ENCODE measurements around the gene NRIP1. TPM values are rescaled to one million over a fixed set of nuclear protein-coding genes. Genes with fewer than 3 reads are reported as not detected.

The NRIP1 gene
- total and polyA plus RNA-seq, 2 experiments from 2014 or later: 9.1 to 16.8 TPM

DNA sequence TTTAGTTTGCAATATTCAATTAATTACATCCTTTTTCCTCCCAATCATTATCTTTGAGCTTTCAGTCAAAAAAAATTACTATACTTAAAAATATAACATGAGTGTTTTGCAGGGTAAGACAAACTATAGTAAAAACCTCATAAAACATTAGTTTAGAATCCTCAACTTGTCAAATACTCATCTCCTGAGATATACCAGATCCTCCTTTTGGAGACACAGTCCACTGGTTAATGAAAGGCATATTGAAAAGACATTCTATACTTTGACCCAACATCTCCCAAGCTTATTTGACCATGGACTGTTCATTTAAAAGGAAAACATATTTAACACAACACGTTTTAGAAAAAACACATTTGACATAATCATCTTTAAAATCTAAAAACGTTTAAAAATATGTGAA, 52.8 kb downstream of the NRIP1 start:
- H3K4me1 ChIP-seq (ENCODE audit: low read depth): peaks cover 11% of the 10 kb centered on the region
- no peak overlapping the region for H3K27ac ChIP-seq
- no peaks in the 10 kb centered on the region for H3K9me3 ChIP-seq (ENCODE audit: low read depth)
- H3K27me3 ChIP-seq: no peaks in the 10 kb centered on the region
- TF ChIP-seq, protein P1, sequence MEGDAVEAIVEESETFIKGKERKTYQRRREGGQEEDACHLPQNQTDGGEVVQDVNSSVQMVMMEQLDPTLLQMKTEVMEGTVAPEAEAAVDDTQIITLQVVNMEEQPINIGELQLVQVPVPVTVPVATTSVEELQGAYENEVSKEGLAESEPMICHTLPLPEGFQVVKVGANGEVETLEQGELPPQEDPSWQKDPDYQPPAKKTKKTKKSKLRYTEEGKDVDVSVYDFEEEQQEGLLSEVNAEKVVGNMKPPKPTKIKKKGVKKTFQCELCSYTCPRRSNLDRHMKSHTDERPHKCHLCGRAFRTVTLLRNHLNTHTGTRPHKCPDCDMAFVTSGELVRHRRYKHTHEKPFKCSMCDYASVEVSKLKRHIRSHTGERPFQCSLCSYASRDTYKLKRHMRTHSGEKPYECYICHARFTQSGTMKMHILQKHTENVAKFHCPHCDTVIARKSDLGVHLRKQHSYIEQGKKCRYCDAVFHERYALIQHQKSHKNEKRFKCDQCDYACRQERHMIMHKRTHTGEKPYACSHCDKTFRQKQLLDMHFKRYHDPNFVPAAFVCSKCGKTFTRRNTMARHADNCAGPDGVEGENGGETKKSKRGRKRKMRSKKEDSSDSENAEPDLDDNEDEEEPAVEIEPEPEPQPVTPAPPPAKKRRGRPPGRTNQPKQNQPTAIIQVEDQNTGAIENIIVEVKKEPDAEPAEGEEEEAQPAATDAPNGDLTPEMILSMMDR (IDR thresholded peaks at IDR 0.05; ENCODE audit: low read depth, low read length): no peak
- no peak for DNase-seq (ENCODE audit: low read depth in 1 of 2, low spot score in 1 of 2)
- no peaks in the 10 kb centered on the region for H3K36me3 ChIP-seq
- H3K4me3 ChIP-seq: no peak overlapping the region

- Histone ChIP-seq H3K27ac (no peak overlapping the region), H3K27me3 (no peaks in the 10 kb centered on the region), H3K36me3 (no peaks in the 10 kb centered on the region), H3K4me1 (ENCODE audit: low read depth) (peaks cover 16% of the 10 kb centered on the region), H3K4me3 (no peak overlapping the region), H3K9me3 (ENCODE audit: low read depth) (no peaks in the 10 kb centered on the region)
- DNase-seq (ENCODE audit: low read depth in 1 of 2, low spot score in 1 of 2): peak in 1 of 2 donors; percentile 57
- TF ChIP-seq, protein P1 (IDR thresholded peaks at IDR 0.05; ENCODE audit: low read depth, low read length): no peak
Measured at GRCh38 chr21:15010645-15011044, 54.2 kb downstream of the NRIP1 start.

GRCh38 chr21:15009837-15010363, 54.9 kb downstream of the NRIP1 start:
- TF ChIP-seq, protein P1 (IDR thresholded peaks at IDR 0.05; ENCODE audit: low read depth, low read length): no peak
- Histone ChIP-seq H3K4me1 (ENCODE audit: low read depth) (peaks cover 18% of the 10 kb centered on the region), H3K9me3 (ENCODE audit: low read depth) (no peaks in the 10 kb centered on the region), H3K36me3 (no peaks in the 10 kb centered on the region), H3K27ac (no peak overlapping the region), H3K4me3 (no peak overlapping the region), H3K27me3 (no peaks in the 10 kb centered on the region)
- peak in 1 of 2 donors; percentile 78 for DNase-seq (ENCODE audit: low read depth in 1 of 2, low spot score in 1 of 2)

DNA sequence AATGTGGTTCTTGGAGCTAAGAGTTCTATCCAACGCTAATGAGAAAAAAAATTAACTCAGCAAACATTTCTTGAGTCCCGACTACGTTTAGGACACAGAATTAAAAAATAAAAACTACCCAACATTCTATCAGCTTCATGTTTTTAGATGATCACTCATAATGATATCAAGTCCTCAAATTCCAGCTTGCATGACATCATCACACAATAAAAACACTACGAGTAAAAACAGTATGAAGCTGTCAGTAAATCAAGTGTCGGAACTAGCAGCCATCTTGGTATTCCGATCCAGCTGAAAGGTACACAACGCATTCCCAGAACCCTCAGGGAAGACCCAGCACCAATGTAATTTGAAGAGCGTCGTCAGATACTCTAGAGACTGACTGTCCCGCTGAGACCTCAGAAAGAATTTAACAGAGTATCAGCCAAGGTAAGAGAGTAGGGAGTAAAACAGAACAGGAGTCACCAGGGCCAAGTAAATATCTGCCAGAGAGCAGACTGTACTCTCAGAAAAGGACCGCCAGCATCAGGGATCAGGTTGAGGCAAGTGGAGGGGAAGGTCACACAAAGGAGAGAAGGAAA, 57.0 kb downstream of the NRIP1 start:
- Histone ChIP-seq H3K4me1 (ENCODE audit: low read depth) (peaks cover 15% of the 10 kb centered on the region), H3K9me3 (ENCODE audit: low read depth) (no peaks in the 10 kb centered on the region), H3K4me3 (no peak overlapping the region), H3K27me3 (no peaks in the 10 kb centered on the region), H3K36me3 (no peaks in the 10 kb centered on the region), H3K27ac (no peak overlapping the region)
- no peak for DNase-seq (ENCODE audit: low read depth in 1 of 2, low spot score in 1 of 2)
- TF ChIP-seq, protein P1 (IDR thresholded peaks at IDR 0.05; ENCODE audit: low read depth, low read length): no peak

- TF ChIP-seq, protein P1 (IDR thresholded peaks at IDR 0.05; ENCODE audit: low read depth, low read length): no peak
- Histone ChIP-seq H3K4me3 (no peak overlapping the region), H3K27ac (no peak overlapping the region), H3K4me1 (ENCODE audit: low read depth) (peaks cover 17% of the 10 kb centered on the region), H3K27me3 (no peaks in the 10 kb centered on the region), H3K36me3 (no peaks in the 10 kb centered on the region), H3K9me3 (ENCODE audit: low read depth) (no peaks in the 10 kb centered on the region)
- no peak for DNase-seq (ENCODE audit: low read depth in 1 of 2, low spot score in 1 of 2)
Measured at GRCh38 chr21:15006594-15007230, 58.1 kb downstream of the NRIP1 start.

Data from cardiac muscle cell (in vitro differentiated cells and primary cell).